ENCODE results near the gene EGFL8.

- TF ChIP-seq, protein P1, sequence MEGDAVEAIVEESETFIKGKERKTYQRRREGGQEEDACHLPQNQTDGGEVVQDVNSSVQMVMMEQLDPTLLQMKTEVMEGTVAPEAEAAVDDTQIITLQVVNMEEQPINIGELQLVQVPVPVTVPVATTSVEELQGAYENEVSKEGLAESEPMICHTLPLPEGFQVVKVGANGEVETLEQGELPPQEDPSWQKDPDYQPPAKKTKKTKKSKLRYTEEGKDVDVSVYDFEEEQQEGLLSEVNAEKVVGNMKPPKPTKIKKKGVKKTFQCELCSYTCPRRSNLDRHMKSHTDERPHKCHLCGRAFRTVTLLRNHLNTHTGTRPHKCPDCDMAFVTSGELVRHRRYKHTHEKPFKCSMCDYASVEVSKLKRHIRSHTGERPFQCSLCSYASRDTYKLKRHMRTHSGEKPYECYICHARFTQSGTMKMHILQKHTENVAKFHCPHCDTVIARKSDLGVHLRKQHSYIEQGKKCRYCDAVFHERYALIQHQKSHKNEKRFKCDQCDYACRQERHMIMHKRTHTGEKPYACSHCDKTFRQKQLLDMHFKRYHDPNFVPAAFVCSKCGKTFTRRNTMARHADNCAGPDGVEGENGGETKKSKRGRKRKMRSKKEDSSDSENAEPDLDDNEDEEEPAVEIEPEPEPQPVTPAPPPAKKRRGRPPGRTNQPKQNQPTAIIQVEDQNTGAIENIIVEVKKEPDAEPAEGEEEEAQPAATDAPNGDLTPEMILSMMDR (conservative IDR thresholded peaks at IDR 0.05; ENCODE audit: low read length) = no peak
- TF ChIP-seq EZH2phosphoT487 (IDR thresholded peaks at IDR 0.05; ENCODE audit: borderline replicate concordance) = no peak
These were observed 24.1 kb downstream of the EGFL8 start for GRCh38 chr6:32188381-32189068.

Measured in Loucy (cell line).